ENCODE data around the gene LMNTD1.
"Not testable (repeated sequence)": the region's sequence is repeated elsewhere in the genome, so short reads cannot be mapped to it uniquely, and the experiment has no call there.

LMNTD1 gene
- 0 reads per million in 2 donors for total RNA-seq

DNA sequence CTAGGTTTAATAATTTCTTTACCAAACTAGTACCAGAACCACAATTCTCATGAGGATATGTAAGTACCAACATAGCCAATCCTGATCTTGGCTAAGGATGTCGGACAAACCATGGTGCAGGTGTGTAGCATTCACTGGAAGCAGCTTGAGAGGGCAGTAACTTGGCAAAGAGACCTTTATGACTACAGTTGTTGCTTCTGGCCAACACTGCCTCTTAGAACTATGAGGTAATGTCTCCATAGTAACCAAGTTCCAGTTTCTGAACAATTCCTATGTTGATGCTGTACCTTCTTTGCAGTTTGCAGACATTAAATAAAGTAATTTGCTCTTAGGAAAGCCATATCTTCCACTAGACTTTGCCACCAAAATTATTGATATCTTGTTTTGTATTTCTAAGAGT lies at the start of gene LMNTD1:
LMNTD1 (minus strand) TSS at position 186 of the 400 bp plus-strand sequence. CDS start 324 bp downstream, outside the sequence.
- no peak for DNase-seq

DNA sequence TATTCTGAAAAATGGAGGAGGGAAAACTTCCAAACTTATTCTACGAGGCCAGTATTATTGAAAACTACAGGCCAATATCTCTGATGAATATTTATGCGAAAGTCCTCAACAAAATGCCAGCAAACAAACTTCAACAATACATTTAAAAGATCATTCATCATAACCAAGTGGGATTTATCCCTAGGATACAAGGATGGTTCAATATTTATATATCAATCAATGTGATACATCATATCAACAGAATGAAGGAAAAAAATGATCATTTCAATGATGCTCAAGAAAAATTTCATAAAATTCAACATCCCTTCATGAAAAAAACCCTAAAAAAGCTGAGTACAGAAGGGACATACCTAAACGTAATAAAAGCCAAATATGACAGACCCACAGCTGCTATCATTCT lies 45.9 kb upstream of the LMNTD1 start:
- no peak for DNase-seq

- DNase-seq = not testable (repeated sequence)
Observed at GRCh38 chr12:25595496-25595895, 42.4 kb upstream of the LMNTD1 start.

GRCh38 chr12:25594376-25594775 lies 41.3 kb upstream of the LMNTD1 start:
- DNase-seq = no peak

DNA sequence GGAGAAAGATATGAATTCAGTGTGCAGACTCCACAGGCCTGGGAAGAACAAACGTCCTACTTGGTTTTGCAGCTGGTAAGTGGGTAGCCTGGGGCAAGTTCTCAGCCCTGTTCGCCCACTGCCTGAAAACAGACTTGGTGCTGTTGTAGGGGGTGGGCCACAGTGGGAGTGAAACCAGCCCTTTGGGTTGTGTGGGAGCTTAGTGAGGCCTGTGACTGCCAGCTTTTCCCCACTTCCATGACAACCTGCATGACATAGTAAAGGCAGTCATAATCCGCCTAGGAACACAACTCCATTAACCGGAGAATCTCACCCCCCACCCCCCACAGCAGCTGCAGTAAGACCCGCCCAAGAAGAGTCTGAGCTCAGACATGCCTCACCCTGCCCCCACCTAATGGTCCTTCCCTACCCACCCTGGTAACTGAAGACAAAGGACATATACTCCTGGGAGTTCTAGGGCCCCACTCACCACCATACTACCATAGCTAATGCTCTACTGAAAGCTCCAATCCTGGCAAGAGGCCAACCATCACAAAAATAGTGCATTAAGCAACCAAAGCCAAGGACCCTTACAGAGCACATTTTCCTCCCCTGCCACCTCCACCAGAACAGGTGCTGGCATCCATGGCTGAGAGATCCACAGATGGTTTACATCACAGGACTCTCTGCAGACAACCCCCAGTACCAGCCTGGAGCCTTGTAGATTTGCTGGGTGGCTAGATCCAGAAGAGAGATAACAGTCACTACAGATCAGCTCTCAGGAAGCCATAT lies 39.8 kb upstream of the LMNTD1 start:
- DNase-seq = no peak

GRCh38 chr12:25591144-25591543 lies 38.1 kb upstream of the LMNTD1 start:
- no peak for DNase-seq

- DNase-seq = no peak
Observed at GRCh38 chr12:25590011-25590721, 37.1 kb upstream of the LMNTD1 start.

DNA sequence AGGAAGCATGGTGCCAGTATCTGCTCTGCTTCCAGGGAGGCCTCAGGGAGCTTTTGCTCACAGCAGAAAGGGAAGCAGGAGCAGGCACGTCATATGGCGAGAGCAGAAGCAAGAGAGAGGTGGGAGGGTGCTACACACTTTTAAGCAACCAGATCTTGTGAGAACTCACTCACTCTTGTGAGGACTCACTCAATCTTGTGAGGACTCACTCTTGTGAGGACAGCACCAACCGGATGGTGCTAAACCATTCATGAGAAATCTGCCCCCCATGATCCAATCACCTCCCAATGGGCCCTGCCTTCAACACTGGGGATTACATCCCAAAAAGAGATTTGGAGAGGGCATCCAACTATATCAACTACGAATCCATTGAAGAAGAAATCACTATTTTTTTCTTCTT lies 34.3 kb upstream of the LMNTD1 start:
- no peak for DNase-seq

GRCh38 chr12:25585662-25586061 lies 32.6 kb upstream of the LMNTD1 start:
- DNase-seq = no peak

DNA sequence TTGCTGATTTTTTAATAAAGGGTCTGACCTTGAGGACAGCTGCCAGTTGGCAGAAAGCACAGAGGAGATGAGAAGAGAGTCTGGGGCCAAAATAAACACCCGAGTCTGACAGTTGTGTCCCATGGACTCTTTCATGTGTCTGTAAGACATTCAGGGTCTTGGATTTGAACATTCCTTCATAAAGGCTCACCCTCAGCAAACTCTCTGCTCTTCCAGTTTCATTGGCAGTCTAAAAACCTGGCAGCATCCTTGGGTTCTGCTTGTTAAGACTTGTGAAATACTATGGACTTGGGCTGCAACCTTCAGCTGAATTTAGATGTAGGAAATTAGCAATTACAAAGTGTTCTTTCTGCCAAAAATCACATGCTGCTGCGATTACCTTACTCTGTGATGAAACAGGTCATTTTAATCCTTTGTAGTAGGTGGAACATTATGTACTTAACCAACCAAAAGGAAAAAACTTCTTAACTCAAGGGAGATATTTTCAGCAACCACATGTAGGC lies 32.0 kb upstream of the LMNTD1 start:
- no peak for DNase-seq

GRCh38 chr12:25584596-25584995 lies 31.5 kb upstream of the LMNTD1 start:
- no peak for DNase-seq

- no peak for DNase-seq
Observed at GRCh38 chr12:25583545-25583944, 30.5 kb upstream of the LMNTD1 start.

DNA sequence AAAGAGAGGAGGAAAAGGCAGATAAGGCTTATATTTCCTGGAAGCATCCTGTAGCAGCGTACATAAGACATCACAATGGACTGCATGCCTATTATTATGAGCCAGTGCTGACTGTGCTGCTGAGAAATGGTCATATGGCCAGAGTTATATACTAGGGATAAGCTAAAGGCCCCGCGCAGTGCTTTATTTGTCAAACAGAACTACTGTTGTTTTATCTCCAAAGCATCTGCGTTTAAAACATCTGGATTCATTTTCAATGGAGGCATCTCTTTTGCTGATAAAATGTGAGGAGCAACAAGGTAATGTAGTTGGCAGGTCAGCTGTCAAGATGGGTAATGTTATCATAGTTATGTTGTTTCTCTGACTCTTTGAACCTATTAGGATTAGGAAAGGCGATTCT lies 28.0 kb upstream of the LMNTD1 start:
- no peak for DNase-seq

- DNase-seq = no peak
Observed at GRCh38 chr12:25578411-25579143, 25.5 kb upstream of the LMNTD1 start.

- DNase-seq = no peak
Observed at GRCh38 chr12:25574761-25575160, 21.7 kb upstream of the LMNTD1 start.

DNA sequence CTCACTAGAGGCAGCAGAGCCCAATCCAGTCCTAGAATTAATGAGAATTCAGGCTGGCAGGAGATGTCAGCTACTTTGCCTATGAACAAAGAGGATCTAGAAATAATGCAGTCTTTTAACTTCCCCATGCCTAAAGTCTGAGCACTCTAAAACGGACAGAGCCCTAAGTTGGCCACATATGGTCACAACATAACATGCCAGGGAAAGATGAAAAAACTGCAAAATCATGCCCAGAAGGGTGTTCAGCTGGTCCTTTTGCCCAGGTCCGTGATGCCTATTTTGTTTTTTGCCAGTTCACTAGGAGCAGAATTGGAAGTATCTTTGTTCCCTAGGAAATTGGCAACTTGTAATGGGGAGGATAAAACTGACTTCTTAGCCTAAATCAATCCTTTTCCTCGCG lies 20.3 kb upstream of the LMNTD1 start:
- no peak for DNase-seq

DNA sequence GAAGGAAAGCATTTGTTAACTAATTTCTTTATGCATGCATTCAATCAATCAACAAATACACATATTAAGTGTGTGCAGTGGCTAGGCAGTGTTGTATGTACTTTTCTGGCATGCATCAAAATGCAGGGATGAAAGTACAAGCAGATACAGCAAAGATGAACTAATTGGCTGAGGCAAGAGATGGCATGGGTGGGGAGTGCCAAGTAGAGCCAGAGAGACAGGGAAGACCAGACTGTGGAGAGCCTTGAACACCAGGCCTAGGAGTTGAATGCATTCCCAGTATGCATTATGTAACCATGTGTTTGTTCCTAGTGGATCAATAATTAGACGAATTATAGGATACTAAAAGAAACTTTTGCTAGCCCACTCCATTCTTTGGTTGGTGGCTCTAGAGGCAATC lies 17.3 kb upstream of the LMNTD1 start:
- DNase-seq = no peak

DNA sequence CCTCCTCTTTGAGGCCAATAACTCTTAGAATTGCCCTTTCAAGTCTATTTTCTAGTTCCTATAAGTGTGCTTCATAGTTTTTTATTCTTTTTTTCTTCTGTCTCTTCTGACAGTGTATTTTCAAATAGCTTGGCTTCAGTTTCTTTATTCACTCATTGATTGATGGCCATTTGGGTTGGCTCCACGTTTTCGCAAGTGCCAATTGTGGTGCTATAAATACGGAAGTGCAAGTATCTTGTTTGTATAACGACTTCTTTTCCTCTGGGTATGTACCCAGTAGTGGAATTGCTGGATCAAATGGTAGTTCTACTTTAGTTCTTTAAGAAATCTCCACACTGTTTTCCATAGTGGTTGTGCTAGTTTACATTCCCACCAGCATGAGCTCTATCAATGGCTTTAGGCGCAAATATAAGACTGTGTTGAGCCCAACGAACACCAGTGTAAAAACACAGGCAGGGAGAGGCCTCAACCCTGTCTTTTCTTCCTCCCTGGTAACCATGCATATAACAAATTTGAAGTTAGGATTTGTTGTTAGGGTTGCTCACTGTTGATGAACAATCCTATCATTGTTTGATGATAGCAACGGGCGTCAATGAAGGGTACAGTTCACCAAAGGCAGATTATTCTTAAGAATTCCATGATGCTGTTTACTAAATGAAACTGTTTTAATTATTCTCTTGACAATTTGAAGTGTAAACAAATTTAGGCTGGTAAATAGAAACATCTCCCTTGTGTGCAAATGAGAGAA lies 13.3 kb upstream of the LMNTD1 start:
- no peak for DNase-seq

DNA sequence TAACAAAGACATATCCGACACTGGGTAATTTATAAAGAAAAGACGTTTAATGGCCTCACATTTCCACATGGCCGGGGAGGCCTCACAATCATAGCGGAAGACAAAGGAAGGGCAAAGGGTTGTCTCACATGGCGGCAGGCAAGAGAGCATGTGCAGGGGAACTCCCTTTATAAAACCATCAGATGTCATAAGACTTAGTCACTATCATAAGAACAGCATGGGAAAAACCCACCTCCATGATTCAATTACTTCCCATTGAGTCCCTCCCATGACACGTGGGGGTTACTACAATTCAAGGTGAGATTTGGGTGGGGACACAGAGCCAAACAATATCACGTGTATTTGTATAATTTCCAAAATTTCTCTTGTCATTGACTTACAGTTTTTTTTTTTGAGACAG lies 5.5 kb upstream of the LMNTD1 start:
- DNase-seq = no peak

DNA sequence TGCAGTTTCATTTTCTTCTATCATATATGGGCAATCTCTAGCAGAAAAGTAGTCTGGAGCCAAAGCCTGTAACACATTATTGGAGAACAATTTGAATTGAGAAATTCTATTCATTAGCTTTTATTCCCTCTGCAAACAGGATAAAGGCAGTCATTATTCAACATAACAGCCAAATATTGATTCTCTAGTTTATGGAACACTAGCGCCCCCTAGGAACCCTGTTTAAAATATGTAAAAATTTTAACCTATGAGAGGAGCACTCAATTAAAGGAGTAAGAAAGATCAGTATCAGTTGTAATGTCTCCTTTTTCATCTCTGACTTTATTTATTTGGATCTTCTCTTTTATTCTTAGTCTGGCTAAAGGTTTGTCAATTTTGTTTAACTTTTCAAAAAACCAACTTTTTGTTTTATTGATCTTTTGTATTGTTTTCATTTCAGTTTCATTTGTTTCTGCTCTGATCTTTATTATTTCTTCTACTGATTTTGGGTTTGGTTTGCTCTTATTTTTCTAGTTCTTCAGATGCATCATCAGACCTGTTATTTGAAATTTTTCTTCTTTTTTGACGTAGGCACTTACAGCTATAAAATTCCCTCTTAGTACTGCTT lies 4.8 kb upstream of the LMNTD1 start:
- no peak for DNase-seq

DNA sequence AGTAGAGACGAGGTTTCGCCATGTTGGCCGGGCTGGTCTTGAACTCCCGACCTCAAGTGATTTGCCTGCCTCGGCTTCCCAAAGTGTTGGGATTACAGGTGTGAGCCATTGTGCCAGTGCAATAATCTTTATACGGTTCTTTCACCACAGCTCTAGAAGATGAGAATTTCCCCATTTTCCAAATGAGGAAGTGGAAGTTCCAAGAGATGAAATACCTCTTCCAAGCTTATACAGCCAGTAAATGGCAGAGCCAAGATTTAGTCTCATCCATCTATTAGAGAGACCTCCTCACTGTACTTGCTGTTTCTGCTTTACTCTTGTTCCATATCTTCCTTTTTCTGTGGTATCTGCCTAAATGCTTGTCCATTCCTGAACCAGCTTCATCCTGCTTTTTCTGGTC lies 3.1 kb upstream of the LMNTD1 start:
- DNase-seq = no peak

DNA sequence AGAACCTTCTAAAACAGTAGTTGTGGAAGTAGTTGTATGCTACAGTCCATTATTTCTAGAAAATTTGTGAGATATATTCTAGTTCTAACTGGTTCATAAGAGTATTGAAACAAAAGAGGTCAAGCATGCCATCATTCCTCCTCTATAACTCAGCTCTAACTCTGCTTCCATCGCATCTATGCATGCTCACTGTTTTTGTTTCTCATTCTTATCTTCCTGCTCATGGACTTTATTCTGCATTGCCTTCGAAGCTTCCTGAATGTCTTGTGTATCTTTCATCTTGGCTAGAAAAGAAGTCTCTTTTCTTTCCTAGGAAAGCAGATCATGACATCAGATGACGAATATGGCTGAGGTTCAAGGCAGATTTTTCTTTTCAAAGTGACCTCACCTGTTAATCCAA lies 402 bp downstream of the LMNTD1 start:
- no peak for DNase-seq
